ENCODE data around the gene FOXA1.

FOXA1 gene

DNA sequence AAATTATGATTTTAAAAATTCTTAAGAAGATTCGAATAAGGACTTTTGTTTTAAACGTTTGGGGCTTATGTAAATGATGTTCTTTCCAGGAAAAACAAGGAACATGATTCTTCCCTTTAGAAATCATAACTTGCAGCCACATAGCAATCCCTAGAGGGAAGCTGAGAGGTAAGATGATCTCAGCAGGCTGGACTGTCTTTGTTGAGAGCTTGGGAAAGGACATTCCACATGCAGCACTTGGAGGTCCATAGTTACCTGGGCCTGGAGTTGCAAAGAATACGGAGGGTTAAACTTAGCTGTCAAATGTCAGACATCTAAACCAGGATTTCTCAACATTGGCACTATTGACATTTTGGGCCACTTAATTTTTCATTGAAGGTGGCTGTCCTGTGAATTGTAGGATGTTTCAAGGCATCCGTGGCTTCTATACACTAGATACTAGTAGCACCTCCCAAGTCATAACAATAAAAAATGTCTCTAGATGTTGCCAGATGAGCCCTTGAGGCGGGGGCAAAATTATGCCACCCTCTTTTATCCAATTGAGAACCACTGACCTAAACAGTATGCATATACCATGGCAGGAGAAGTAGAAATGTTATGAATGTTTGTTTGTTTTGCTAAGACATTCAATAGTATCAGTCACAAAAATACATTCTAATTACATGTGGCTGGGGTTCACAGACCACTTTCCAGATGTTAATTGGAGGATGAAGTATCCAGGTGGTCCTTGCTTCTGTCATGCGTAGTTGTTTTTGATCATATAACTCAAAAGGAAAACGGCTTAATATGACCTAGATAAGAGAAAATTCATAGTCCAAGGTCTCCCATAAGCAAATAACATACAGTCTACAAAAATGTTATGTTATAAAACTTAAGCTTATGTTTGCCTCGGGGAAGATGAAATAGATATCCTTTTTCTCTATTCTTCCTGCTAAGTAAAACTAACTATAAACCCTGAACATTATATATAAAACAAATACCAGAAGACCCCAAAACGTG lies 30.8 kb upstream of the FOXA1 start:
- DNase-seq (ENCODE audit: extremely low read depth, low read depth), result no peak
- no peak for TF ChIP-seq CTCF (IDR thresholded peaks at IDR 0.05; ENCODE audit: low read depth, low read length)

DNA sequence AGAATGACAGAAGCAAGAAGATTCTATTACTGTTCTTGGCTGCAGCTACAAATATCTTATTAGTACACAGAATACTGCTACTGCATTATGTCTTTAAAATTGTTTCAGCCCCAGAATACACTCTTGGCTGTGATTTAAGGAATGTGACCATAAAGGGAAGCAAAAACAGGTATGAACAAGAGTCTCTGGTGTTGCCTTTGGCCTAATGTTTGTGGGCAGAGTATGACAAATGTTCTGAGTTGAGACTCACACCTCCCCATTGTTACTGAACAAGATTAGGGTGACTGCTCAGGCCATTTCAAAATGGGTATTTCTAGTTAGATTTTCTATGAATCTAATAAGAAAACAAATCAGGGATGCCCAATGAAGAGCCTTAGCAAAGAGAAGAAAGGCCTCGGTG lies 28.9 kb upstream of the FOXA1 start:
- TF ChIP-seq CTCF (IDR thresholded peaks at IDR 0.05; ENCODE audit: low read depth, low read length), result no peak
- DNase-seq (ENCODE audit: extremely low read depth, low read depth), result no peak

- no peak for TF ChIP-seq CTCF (IDR thresholded peaks at IDR 0.05; ENCODE audit: low read depth, low read length)
- peak; percentile 14 for DNase-seq (ENCODE audit: extremely low read depth, low read depth)
Observed at GRCh38 chr14:37623426-37623951, 28.4 kb upstream of the FOXA1 start.

GRCh38 chr14:37622231-37622923 lies 27.3 kb upstream of the FOXA1 start:
- TF ChIP-seq CTCF (IDR thresholded peaks at IDR 0.05; ENCODE audit: low read depth, low read length), result no peak
- DNase-seq (ENCODE audit: extremely low read depth, low read depth), result no peak

GRCh38 chr14:37620856-37621255 lies 25.8 kb upstream of the FOXA1 start:
- DNase-seq (ENCODE audit: extremely low read depth, low read depth), result no peak
- no peak for TF ChIP-seq CTCF (IDR thresholded peaks at IDR 0.05; ENCODE audit: low read depth, low read length)

DNA sequence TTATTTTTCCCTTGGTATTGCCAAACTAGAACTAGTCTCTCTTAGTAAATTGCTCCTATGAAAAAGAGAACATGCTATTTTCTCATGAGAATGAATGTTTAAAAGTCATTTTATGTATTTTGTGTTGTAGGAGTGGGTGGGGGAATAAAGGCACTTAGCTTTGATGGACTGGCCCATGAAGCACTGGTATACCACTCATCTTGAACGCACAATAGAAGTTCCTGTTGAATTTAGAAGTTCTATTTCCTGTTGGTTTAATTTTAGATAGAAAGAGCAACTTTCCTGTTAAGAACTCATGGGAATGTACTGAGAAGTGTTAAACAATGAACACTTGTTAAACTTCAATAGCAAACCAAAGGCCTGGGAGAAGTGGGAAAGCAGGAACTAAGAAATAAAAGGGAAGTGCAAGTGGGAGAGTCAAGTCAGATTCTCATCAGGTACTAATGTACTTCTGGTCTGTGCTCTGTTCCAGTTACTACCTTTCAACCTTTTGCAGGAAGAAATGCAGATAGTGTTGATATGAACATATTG lies 23.5 kb upstream of the FOXA1 start:
- TF ChIP-seq CTCF (IDR thresholded peaks at IDR 0.05; ENCODE audit: low read depth, low read length), result no peak
- DNase-seq (ENCODE audit: extremely low read depth, low read depth), result no peak
